OCI-LY1 (cell line): ENCODE results near the gene ABCF3.

ENCODE experiments used
- CTCF ChIP-seq: fragments of 200-600 bp; sonication (generic), shearing (Covaris generic); IDR thresholded peaks from 2 replicates; pipeline ENCODE4 v1.5.1; 2017; ENCODE audit warnings: mild to moderate bottlenecking, antibody characterized with exemption, low read length, moderate library complexity, mixed read lengths
- EZH2 ChIP-seq: fragments of 200-600 bp; sonication (generic), shearing (Covaris generic); IDR thresholded peaks from 2 replicates; pipeline ENCODE4 v1.8.0; 2017; ENCODE audit warnings: borderline replicate concordance, mixed run types, mild to moderate bottlenecking, antibody characterized with exemption, low read length, moderate library complexity, mixed read lengths

- no peak for TF ChIP-seq CTCF
- TF ChIP-seq EZH2: no peak
Observed at GRCh38 chr3:184140436-184140835, 45.6 kb upstream of the ABCF3 start.
